Measurements from ENCODE around the gene KRTCAP2. TPM values are rescaled to one million over a fixed set of nuclear protein-coding genes. Genes with fewer than 3 reads are reported as not detected.

KRTCAP2 gene
- total RNA-seq, 4 donors from 2014 or later = 65.0 to 155 (median 81.9) TPM

- TF ChIP-seq CTCF (IDR thresholded peaks at IDR 0.05; ENCODE audit: low read depth) = no peak
Measured at GRCh38 chr1:155137154-155137949, 35.8 kb downstream of the KRTCAP2 start.

GRCh38 chr1:155136748-155137147 lies 36.4 kb downstream of the KRTCAP2 start:
- no peak for TF ChIP-seq CTCF (IDR thresholded peaks at IDR 0.05; ENCODE audit: low read depth)

GRCh38 chr1:155135415-155136028 lies 37.6 kb downstream of the KRTCAP2 start, which contains the start of gene SLC50A1:
SLC50A1 (plus strand) TSS chr1:155135852; CDS start chr1:155135912, 60 bp downstream.
- TF ChIP-seq CTCF (IDR thresholded peaks at IDR 0.05; ENCODE audit: low read depth) = no peak

- no peak for TF ChIP-seq CTCF (IDR thresholded peaks at IDR 0.05; ENCODE audit: low read depth)
Measured at GRCh38 chr1:155134880-155135414, 38.2 kb downstream of the KRTCAP2 start.

- TF ChIP-seq CTCF (IDR thresholded peaks at IDR 0.05; ENCODE audit: low read depth) = no peak
Measured at GRCh38 chr1:155134322-155134721, 38.8 kb downstream of the KRTCAP2 start.

GRCh38 chr1:155133799-155134281 lies 39.3 kb downstream of the KRTCAP2 start:
- TF ChIP-seq CTCF (IDR thresholded peaks at IDR 0.05; ENCODE audit: low read depth) = no peak

- TF ChIP-seq CTCF (IDR thresholded peaks at IDR 0.05; ENCODE audit: low read depth) = no peak
Measured at GRCh38 chr1:155131856-155132255, 41.2 kb downstream of the KRTCAP2 start.

Data from subcutaneous adipose tissue (tissue), 4 donors.